T-helper 22 cell (primary cell): Measurements from ENCODE around the gene CUZD1.

Source experiments
- DNase-seq: peaks from one replicate; pipeline ENCODE4 v3.0.0-alpha.2; 2020; ENCODE audit warnings: low read depth

CUZD1 gene

GRCh38 chr10:122855745-122856144 is 10.1 kb upstream of the CUZD1 start:
- no peak for DNase-seq

GRCh38 chr10:122854648-122855047 is 9.0 kb upstream of the CUZD1 start:
- no peak for DNase-seq

- DNase-seq: no peak
Observed at GRCh38 chr10:122853665-122854313, 8.1 kb upstream of the CUZD1 start.

GRCh38 chr10:122852261-122852660 is 6.6 kb upstream of the CUZD1 start:
- no peak for DNase-seq

GRCh38 chr10:122850705-122851640 is 5.3 kb upstream of the CUZD1 start:
- no peak for DNase-seq

GRCh38 chr10:122849900-122850605 is 4.4 kb upstream of the CUZD1 start:
- no peak for DNase-seq

GRCh38 chr10:122849090-122849489 is 3.4 kb upstream of the CUZD1 start:
- no peak for DNase-seq

- no peak for DNase-seq
Observed at GRCh38 chr10:122847782-122848604, 2.3 kb upstream of the CUZD1 start.

GRCh38 chr10:122844146-122844545 is 1.5 kb downstream of the CUZD1 start:
- no peak for DNase-seq

- no peak for DNase-seq
Observed at GRCh38 chr10:122841569-122841968, 4.1 kb downstream of the CUZD1 start.

GRCh38 chr10:122839505-122839904 is 6.2 kb downstream of the CUZD1 start:
- DNase-seq: no peak

GRCh38 chr10:122838880-122839279 is 6.8 kb downstream of the CUZD1 start:
- DNase-seq: no peak

- no peak for DNase-seq
Observed at GRCh38 chr10:122835908-122836307, 9.7 kb downstream of the CUZD1 start.

- no peak for DNase-seq
Observed at GRCh38 chr10:122830965-122831353, 14.7 kb downstream of the CUZD1 start.

GRCh38 chr10:122830273-122830964 is 15.2 kb downstream of the CUZD1 start:
- DNase-seq: no peak

GRCh38 chr10:122829454-122829853 is 16.2 kb downstream of the CUZD1 start:
- no peak for DNase-seq

GRCh38 chr10:122828716-122829255 is 16.9 kb downstream of the CUZD1 start:
- DNase-seq: no peak

- no peak for DNase-seq
Observed at GRCh38 chr10:122827302-122827701, 18.4 kb downstream of the CUZD1 start.

- no peak for DNase-seq
Observed at GRCh38 chr10:122822973-122823690, 22.5 kb downstream of the CUZD1 start.

GRCh38 chr10:122821808-122822207 is 23.8 kb downstream of the CUZD1 start:
- DNase-seq: no peak
